ENCODE data around the gene CCR8. TPM values are rescaled to one million over a fixed set of nuclear protein-coding genes. Genes with fewer than 3 reads are reported as not detected.

Gene CCR8
- total RNA-seq, 4 donors from 2014 or later, result 0.22 TPM; not detected in 3

DNA sequence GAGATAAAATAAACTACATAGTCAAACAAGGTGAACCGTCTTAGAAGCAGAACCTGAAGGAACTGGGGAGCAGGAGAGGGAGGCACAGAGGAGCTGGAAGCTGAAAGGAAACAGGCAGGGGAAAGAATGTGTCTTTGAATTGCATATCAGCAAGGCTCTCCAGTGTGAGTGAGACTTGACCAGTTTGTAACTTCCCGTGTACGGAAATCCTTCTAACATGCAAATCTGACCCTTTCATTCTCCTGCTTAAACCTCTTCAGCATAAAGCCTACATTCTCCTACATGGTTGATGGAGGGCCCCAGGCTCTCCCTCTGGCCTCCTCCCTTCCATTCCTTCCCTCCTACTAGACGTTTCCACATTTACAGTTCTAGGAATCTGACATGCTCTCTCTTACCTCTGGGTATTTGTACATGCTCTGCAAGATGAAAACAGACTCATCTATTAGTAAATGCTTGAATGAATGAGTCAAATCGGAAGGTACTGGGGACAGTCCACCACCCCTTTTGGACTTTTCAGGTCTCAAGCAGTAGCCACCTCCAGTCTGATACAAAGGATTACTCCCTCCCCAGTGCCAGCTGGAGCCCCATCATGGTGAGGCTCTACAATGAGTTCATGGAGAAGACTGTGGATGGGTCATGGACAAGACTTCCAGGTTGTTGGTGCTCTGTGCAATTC, 47.6 kb downstream of the CCR8 start:
- TF ChIP-seq POLR2A (IDR thresholded peaks at IDR 0.05), result no peak
- TF ChIP-seq, protein P1, sequence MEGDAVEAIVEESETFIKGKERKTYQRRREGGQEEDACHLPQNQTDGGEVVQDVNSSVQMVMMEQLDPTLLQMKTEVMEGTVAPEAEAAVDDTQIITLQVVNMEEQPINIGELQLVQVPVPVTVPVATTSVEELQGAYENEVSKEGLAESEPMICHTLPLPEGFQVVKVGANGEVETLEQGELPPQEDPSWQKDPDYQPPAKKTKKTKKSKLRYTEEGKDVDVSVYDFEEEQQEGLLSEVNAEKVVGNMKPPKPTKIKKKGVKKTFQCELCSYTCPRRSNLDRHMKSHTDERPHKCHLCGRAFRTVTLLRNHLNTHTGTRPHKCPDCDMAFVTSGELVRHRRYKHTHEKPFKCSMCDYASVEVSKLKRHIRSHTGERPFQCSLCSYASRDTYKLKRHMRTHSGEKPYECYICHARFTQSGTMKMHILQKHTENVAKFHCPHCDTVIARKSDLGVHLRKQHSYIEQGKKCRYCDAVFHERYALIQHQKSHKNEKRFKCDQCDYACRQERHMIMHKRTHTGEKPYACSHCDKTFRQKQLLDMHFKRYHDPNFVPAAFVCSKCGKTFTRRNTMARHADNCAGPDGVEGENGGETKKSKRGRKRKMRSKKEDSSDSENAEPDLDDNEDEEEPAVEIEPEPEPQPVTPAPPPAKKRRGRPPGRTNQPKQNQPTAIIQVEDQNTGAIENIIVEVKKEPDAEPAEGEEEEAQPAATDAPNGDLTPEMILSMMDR (IDR thresholded peaks at IDR 0.05), result no peak
- H3K27ac ChIP-seq, result no peak overlapping the region
- 39 to 63% methylated on average over 5 of the region's 5 CpGs for WGBS, 2 donors
- H3K4me3 ChIP-seq, result no peak overlapping the region
- intact Hi-C loops (cut with DNase I), result no loop called here
- no peaks in the 10 kb centered on the region for H3K27me3 ChIP-seq
- no peaks in the 10 kb centered on the region for H3K36me3 ChIP-seq
- H3K9me3 ChIP-seq, result no peaks in the 10 kb centered on the region
- H3K4me1 ChIP-seq, result no peaks in the 10 kb centered on the region
- no peak for DNase-seq

DNA sequence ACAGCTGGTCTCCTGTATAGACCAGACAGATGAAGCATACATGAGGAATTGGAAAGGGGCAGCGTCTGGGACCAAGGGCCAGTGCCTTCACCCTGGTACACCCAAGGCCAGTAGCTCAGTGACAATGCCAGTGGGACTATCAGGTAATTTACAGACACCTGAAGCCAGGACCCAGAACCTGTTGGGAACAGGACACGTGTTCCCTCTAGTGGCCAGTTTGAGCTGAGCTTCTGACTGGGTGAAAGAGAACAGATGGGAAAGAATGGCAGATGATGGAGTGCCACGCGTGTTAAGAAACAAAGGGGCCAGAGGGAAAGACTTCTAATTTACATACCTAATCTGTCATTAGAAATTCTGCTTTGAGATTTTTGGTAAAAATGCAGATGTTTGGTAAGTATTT, 48.6 kb downstream of the CCR8 start:
- Histone ChIP-seq H3K27ac (no peak overlapping the region), H3K27me3 (no peaks in the 10 kb centered on the region), H3K9me3 (no peaks in the 10 kb centered on the region), H3K4me3 (no peak overlapping the region), H3K4me1 (peaks cover 0 to 9% (median 3%) of the 10 kb centered on the region in 3 donors), H3K36me3 (no peaks in the 10 kb centered on the region)
- intact Hi-C loops (cut with DNase I), result no loop called here
- TF ChIP-seq, protein P1 (IDR thresholded peaks at IDR 0.05), result peak; percentile 25 to 74 (median 54)
- no peak for TF ChIP-seq POLR2A (IDR thresholded peaks at IDR 0.05)
- 11 to 31% methylated on average over 4 of the region's 4 CpGs for WGBS, 2 donors
- no peak for DNase-seq

DNA sequence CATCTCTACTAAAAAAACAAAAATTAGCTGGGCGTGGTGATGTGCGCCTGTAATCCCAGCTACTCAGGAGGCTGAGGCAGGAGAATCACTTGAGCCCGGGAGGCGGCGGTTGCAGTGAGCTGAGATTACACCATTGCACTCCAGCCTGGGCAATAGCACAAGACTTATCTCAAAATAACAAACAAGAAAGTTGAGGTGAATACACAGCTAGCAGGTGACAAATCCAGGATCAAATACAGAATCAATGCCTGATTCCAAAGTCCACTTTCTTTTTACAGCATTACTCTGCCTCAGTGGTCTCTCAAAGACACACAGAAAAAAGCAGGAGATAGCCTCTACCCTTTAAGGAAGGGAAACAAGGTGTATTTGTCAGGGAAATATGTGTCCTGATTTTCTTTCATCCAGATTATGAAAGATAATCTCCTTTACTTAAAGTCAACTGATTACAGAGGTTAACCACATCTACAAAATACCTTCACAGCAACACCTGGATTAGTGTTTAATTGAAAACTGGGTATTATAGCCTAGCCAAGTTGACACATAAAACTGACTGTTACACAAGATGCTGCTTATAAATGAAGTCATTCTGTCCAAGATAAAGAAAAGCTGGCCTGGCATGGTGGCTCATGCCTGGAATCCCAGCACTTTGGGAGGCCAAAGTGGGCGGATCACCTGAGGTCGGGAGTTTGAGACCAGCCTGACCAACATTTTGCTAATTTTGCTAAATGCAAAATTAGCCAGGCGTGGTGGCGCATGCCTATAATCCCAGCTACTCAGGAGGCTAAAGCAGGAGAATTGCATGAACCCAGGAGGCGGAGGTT, 49.7 kb downstream of the CCR8 start:
- TF ChIP-seq, protein P1 (IDR thresholded peaks at IDR 0.05), result no peak
- no peak for TF ChIP-seq POLR2A (IDR thresholded peaks at IDR 0.05)
- peaks cover 0 to 12% (median 3%) of the 10 kb centered on the region in 3 donors for H3K4me1 ChIP-seq
- H3K36me3 ChIP-seq, result no peaks in the 10 kb centered on the region
- no peaks in the 10 kb centered on the region for H3K9me3 ChIP-seq
- no peaks in the 10 kb centered on the region for H3K27me3 ChIP-seq
- 86 to 90% methylated on average over 6 to 10 of the region's 10 CpGs for WGBS, 2 donors
- no peak overlapping the region for H3K27ac ChIP-seq
- no peak overlapping the region for H3K4me3 ChIP-seq
- intact Hi-C loops (cut with DNase I), result no loop called here
- DNase-seq, result no peak

DNA sequence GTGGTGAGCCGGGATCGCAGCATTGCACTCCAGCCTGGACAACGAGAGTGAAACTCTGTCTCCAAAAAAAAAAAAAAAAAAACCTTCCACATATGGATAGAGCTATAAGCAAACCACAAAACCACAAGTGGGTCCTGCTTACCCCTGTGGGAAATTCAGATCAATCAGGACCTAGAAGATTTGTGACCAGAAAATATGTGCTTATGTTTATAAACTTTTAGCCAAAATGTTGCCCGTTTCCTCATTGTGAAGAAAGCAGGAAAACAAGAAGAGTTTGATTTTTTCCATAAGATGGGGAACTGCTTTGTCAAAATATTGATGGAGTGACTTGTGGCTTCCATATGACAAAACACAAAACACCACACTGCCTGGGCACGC, 50.3 kb downstream of the CCR8 start:
- intact Hi-C loops (cut with DNase I), result no loop called here
- WGBS, 2 donors, result 71 to 98% methylated on average over 5 of the region's 5 CpGs
- H3K36me3 ChIP-seq, result no peaks in the 10 kb centered on the region
- no peak overlapping the region for H3K27ac ChIP-seq
- no peak overlapping the region for H3K4me3 ChIP-seq
- H3K9me3 ChIP-seq, result no peaks in the 10 kb centered on the region
- TF ChIP-seq, protein P1 (IDR thresholded peaks at IDR 0.05), result no peak
- TF ChIP-seq POLR2A (IDR thresholded peaks at IDR 0.05), result no peak
- no peaks in the 10 kb centered on the region for H3K27me3 ChIP-seq
- peaks cover 0 to 17% (median 7%) of the 10 kb centered on the region in 3 donors for H3K4me1 ChIP-seq
- DNase-seq, result no peak

DNA sequence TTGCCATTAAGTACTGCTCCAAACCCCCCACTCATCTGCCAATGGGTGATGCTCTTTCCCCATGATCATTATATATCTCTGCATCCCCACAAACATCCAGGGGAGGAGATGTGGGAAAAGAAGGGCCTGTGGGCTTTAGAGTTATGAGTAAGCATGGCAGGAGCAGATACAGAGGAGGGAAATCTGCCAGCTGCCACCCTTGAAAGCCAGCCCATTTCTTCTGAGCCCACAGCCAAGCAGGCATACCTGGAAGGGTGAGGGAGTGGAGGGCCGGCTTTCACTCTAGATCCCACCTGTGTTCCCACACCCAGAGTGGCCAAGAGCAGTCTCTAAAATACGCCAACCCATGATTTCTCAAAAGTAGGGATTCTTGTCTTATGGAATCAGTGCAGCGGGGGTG, 51.9 kb downstream of the CCR8 start:
- Histone ChIP-seq H3K36me3 (no peaks in the 10 kb centered on the region), H3K4me3 (no peak overlapping the region), H3K27ac (no peak overlapping the region), H3K9me3 (no peaks in the 10 kb centered on the region), H3K27me3 (no peaks in the 10 kb centered on the region), H3K4me1 (peaks cover 0 to 33% (median 14%) of the 10 kb centered on the region in 3 donors)
- TF ChIP-seq POLR2A (IDR thresholded peaks at IDR 0.05), result no peak
- TF ChIP-seq, protein P1 (IDR thresholded peaks at IDR 0.05), result no peak
- whole genome bisulfite sequencing, 2 donors, result 93 to 96% methylated on average over 2 to 3 of the region's 3 CpGs
- intact Hi-C loops (cut with DNase I), result no loop called here
- no peak for DNase-seq

Data from esophagus squamous epithelium (tissue), 5 donors.